GM18526 (cell line): ENCODE results near the gene USP25.

Source experiments
- POLR2A ChIP-seq: IDR thresholded peaks from 3 replicates; pipeline ENCODE4 v1.6.1; 2011; ENCODE audit not compliant: insufficient read length; ENCODE audit errors: extremely low read depth

USP25 gene

GRCh38 chr21:15849927-15850326 lies 120.1 kb downstream of the USP25 start:
- no peak for TF ChIP-seq POLR2A

GRCh38 chr21:15850645-15851044 lies 120.9 kb downstream of the USP25 start:
- TF ChIP-seq POLR2A: no peak

GRCh38 chr21:15852146-15852545 lies 122.4 kb downstream of the USP25 start:
- no peak for TF ChIP-seq POLR2A

GRCh38 chr21:15853126-15853525 lies 123.3 kb downstream of the USP25 start:
- TF ChIP-seq POLR2A: no peak

- no peak for TF ChIP-seq POLR2A
Observed at GRCh38 chr21:15856813-15857212, 127.0 kb downstream of the USP25 start.

GRCh38 chr21:15857740-15858139 lies 128.0 kb downstream of the USP25 start:
- no peak for TF ChIP-seq POLR2A

- TF ChIP-seq POLR2A: no peak
Observed at GRCh38 chr21:15860541-15860940, 130.8 kb downstream of the USP25 start.

- TF ChIP-seq POLR2A: no peak
Observed at GRCh38 chr21:15868940-15869339, 139.2 kb downstream of the USP25 start.

- TF ChIP-seq POLR2A: no peak
Observed at GRCh38 chr21:15870819-15871218, 141.0 kb downstream of the USP25 start.

- TF ChIP-seq POLR2A: no peak
Observed at GRCh38 chr21:15872236-15872635, 142.5 kb downstream of the USP25 start.

- no peak for TF ChIP-seq POLR2A
Observed at GRCh38 chr21:15874615-15875014, 144.8 kb downstream of the USP25 start.

- no peak for TF ChIP-seq POLR2A
Observed at GRCh38 chr21:15875286-15875685, 145.5 kb downstream of the USP25 start.

GRCh38 chr21:15893902-15894301 lies 164.1 kb downstream of the USP25 start:
- no peak for TF ChIP-seq POLR2A

- TF ChIP-seq POLR2A: no peak
Observed at GRCh38 chr21:15894596-15894995, 164.8 kb downstream of the USP25 start.

- no peak for TF ChIP-seq POLR2A
Observed at GRCh38 chr21:15895142-15896106, 165.6 kb downstream of the USP25 start.

GRCh38 chr21:15896501-15896900 lies 166.7 kb downstream of the USP25 start:
- TF ChIP-seq POLR2A: no peak

- TF ChIP-seq POLR2A: no peak
Observed at GRCh38 chr21:15904389-15904788, 174.6 kb downstream of the USP25 start.
